Measurements from ENCODE around the gene LMNB1. TPM values are rescaled to one million over a fixed set of nuclear protein-coding genes. Genes with fewer than 3 reads are reported as not detected.

LMNB1 gene
- total RNA-seq, 6 experiments from 2014 or later, result 3.3 to 13.3 (median 7.1) TPM

DNA sequence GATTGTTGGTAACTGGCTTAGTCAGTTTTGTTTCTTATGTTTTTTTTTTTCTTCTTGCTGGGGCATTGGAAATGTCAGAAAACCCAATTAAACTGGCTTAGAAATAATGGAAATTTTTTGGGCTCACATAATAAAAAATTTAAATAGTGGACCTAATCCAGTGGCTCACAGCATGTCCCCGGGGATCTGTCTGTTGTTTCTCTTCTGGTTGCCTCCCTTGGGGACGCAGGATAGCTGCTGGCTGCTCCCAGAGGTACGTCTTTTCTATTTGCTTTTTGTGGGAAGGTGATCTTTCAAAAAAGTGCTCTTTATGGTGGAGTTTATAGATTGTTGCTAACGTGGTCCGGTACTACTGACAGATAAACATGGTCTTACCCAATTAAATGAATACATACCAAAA lies 52.2 kb downstream of the LMNB1 start:
- peaks cover 0 to 7% (median 0%) of the 10 kb centered on the region in 4 donors for H3K36me3 ChIP-seq
- H3K27me3 ChIP-seq, result no peaks in the 10 kb centered on the region
- no peak overlapping the region for H3K4me3 ChIP-seq
- ATAC-seq, result no peak
- TF ChIP-seq POLR2A (IDR thresholded peaks at IDR 0.05), result no peak
- TF ChIP-seq, protein P1, sequence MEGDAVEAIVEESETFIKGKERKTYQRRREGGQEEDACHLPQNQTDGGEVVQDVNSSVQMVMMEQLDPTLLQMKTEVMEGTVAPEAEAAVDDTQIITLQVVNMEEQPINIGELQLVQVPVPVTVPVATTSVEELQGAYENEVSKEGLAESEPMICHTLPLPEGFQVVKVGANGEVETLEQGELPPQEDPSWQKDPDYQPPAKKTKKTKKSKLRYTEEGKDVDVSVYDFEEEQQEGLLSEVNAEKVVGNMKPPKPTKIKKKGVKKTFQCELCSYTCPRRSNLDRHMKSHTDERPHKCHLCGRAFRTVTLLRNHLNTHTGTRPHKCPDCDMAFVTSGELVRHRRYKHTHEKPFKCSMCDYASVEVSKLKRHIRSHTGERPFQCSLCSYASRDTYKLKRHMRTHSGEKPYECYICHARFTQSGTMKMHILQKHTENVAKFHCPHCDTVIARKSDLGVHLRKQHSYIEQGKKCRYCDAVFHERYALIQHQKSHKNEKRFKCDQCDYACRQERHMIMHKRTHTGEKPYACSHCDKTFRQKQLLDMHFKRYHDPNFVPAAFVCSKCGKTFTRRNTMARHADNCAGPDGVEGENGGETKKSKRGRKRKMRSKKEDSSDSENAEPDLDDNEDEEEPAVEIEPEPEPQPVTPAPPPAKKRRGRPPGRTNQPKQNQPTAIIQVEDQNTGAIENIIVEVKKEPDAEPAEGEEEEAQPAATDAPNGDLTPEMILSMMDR (IDR thresholded peaks at IDR 0.05), result no peak
- 89% methylated on average over 5 of the region's 5 CpGs for WGBS (ENCODE audit: insufficient coverage, low coverage, low lambda C conversion rate, missing lambda C conversion rate)
- H3K4me1 ChIP-seq, result no peaks in the 10 kb centered on the region
- H3K9me3 ChIP-seq, result no peaks in the 10 kb centered on the region
- intact Hi-C loops (cut with DNase I), result no loop called here
- no peak overlapping the region for H3K27ac ChIP-seq
- no peak for DNase-seq

DNA sequence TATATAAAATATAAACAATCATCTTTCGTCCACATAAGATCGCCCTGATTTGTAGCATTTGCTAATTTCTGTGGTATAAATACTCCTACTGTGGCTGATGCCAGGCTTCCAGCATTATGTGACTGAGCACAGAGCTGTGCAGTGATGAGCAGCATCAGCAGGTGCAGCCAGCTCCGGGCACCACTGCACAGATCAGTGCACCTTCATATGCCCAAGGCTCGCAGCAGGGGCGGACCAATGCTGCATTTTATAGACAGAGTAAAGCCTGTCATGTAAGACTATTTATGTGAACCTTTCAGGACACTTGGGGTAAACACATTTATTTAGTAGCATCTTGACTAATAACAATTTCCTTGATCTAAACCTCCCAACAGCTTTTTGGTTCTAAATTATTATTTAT lies 53.1 kb downstream of the LMNB1 start:
- DNase-seq (no peak), ATAC-seq (no peak)
- Histone ChIP-seq H3K4me1 (no peaks in the 10 kb centered on the region), H3K27ac (no peak overlapping the region), H3K36me3 (peaks cover 0 to 7% (median 0%) of the 10 kb centered on the region in 4 donors), H3K27me3 (no peaks in the 10 kb centered on the region), H3K4me3 (no peak overlapping the region), H3K9me3 (no peaks in the 10 kb centered on the region)
- 93% methylated on average over 4 of the region's 5 CpGs for WGBS (ENCODE audit: insufficient coverage, low coverage, low lambda C conversion rate, missing lambda C conversion rate)
- intact Hi-C loops (cut with DNase I), result no loop called here
- TF ChIP-seq, protein P1 (IDR thresholded peaks at IDR 0.05), result no peak
- TF ChIP-seq POLR2A (IDR thresholded peaks at IDR 0.05), result no peak

DNA sequence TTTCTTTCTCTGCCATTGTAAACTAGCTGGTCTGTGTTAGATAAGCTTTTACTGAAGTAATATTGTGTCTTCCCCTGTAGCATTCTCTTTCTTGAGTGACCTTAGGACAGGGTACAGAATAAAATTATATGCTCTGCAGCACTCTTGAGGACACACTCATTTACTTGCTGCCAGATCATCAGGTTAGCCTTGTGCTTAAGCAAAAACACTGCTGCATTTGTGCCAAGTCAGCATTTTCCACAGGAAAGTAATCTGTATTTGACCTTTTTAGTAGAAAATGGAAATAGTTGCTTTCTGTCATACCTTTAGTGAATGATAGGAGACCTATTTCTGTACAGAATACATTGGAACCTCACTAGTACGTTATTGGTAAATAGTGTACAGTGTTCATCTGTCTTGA lies 54.2 kb downstream of the LMNB1 start:
- no peaks in the 10 kb centered on the region for H3K9me3 ChIP-seq
- no peak for DNase-seq

DNA sequence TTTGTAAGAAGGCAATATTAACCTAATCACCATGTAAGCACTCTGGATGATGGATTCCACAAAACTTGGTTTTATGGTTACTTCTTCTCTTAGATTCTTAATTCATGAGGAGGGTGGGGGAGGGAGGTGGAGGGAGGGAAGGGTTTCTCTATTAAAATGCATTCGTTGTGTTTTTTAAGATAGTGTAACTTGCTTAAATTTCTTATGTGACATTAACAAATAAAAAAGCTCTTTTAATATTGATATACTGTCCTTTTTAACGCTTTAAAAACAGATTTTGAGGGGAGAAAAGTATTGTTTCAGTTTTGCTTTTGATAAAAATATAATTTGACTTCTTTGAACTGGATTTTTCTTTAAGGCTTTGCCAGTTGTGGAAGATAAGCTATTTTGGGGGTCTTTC lies 59.8 kb downstream of the LMNB1 start:
- Histone ChIP-seq H3K4me3 (no peak overlapping the region), H3K27ac (no peak overlapping the region), H3K36me3 (no peaks in the 10 kb centered on the region), H3K4me1 (no peaks in the 10 kb centered on the region), H3K27me3 (no peaks in the 10 kb centered on the region), H3K9me3 (no peaks in the 10 kb centered on the region)
- no peak for ATAC-seq
- DNase-seq, result no peak
- intact Hi-C loops (cut with DNase I), result no loop called here
- 91% methylated on average over 2 of the region's 2 CpGs for WGBS (ENCODE audit: insufficient coverage, low coverage, low lambda C conversion rate, missing lambda C conversion rate)
- TF ChIP-seq, protein P1 (IDR thresholded peaks at IDR 0.05), result no peak
- no peak for TF ChIP-seq POLR2A (IDR thresholded peaks at IDR 0.05)

More for the DNA sequence above, 54.2 kb downstream of the LMNB1 start:
- 35% methylated on average over 1 of the region's 1 CpG for WGBS (ENCODE audit: insufficient coverage, low coverage, low lambda C conversion rate, missing lambda C conversion rate)
- H3K27ac ChIP-seq, result no peak overlapping the region
- H3K4me1 ChIP-seq, result no peaks in the 10 kb centered on the region
- no peak overlapping the region for H3K4me3 ChIP-seq
- no peaks in the 10 kb centered on the region for H3K36me3 ChIP-seq
- no peaks in the 10 kb centered on the region for H3K27me3 ChIP-seq
- intact Hi-C loops (cut with DNase I), result no loop called here
- ATAC-seq, result peak in 1 of 4 donors; percentile 32
- TF ChIP-seq, protein P1 (IDR thresholded peaks at IDR 0.05), result no peak
- TF ChIP-seq POLR2A (IDR thresholded peaks at IDR 0.05), result no peak

DNA sequence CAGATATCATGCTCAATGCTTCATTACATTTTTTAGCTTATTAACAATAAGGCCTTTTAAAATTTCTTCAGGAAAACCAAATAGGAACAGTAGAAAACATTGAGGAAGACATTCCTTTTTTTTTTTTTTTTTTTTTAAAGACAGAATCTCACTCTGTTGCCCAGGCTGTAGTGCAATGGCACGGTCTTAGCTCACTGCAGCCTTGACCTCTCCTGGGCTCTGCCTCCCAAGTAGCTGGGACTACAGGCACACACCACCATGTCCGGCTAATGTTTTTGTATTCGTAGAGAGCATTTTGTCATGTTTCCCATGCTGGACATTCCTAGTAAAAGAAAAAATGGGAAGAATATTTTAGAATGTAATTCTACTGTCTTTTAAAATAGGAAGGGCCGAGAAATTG lies 60.3 kb downstream of the LMNB1 start:
- no peaks in the 10 kb centered on the region for H3K9me3 ChIP-seq
- WGBS (ENCODE audit: insufficient coverage, low coverage, low lambda C conversion rate, missing lambda C conversion rate), result 92% methylated on average over 4 of the region's 4 CpGs
- no peaks in the 10 kb centered on the region for H3K36me3 ChIP-seq
- no peaks in the 10 kb centered on the region for H3K27me3 ChIP-seq
- no peaks in the 10 kb centered on the region for H3K4me1 ChIP-seq
- intact Hi-C loops (cut with DNase I), result no loop called here
- no peak for TF ChIP-seq POLR2A (IDR thresholded peaks at IDR 0.05)
- TF ChIP-seq, protein P1 (IDR thresholded peaks at IDR 0.05), result no peak
- ATAC-seq, result no peak
- H3K27ac ChIP-seq, result no peak overlapping the region
- no peak for DNase-seq
- no peak overlapping the region for H3K4me3 ChIP-seq
